Lower leg skin (tissue), 4 donors: Measurements from ENCODE around the gene GJB4. TPM values are rescaled to one million over a fixed set of nuclear protein-coding genes. Genes with fewer than 3 reads are reported as not detected.
A peak's percentile ranks its signal among the peaks of the same experiment; 100 is the strongest.

ENCODE experiments used
- DNase-seq, 2 donors: peaks; one replicate each; pipeline ENCODE4 v3.0.0-alpha.2; 2019; ENCODE audit warnings: low spot score in 2 of 2
- H3K4me3 ChIP-seq: fragments of 200-600 bp; sonication (generic); 2 replicates; pipeline ENCODE4 v1.5.1; 2017; ENCODE audit warnings: mild to moderate bottlenecking, low read depth; ENCODE audit not compliant: poor library complexity, severe bottlenecking
- CTCF ChIP-seq, 3 donors: fragments of 450-650 bp; IDR thresholded peaks; one replicate each; pipeline ENCODE4 v1.5.1; 2016; ENCODE audit warnings: antibody characterized with exemption in 3 of 3, mild to moderate bottlenecking in 3 of 3, moderate library complexity in 2 of 3
- POLR2A ChIP-seq, 2 donors: fragments of 450-650 bp; IDR thresholded peaks; one replicate each; pipeline ENCODE4 v1.6.1; 2016 to 2017; ENCODE audit warnings: antibody characterized with exemption in 2 of 2, mild to moderate bottlenecking in 1 of 2, moderate library complexity in 1 of 2
- WGBS, 2 donors: methylation state at CpG; one replicate each; pipeline ENCODE4 v1.1.5; 2018; 5-methylcytosine and 5-hydroxymethylcytosine counted together
- intact Hi-C: fragments of 100-400 bp; cut with DNase I; formaldehyde crosslinking; loops from one replicate; pipeline ENCODE4 v1.15.0; 2023; ENCODE audit warnings: low total_unique reads
- total RNA-seq, 4 donors: library from RNA; depleted of rRNA; stranded (reverse); fragments of >200 nt; gene quantifications; one replicate each; pipeline ENCODE4 v1.1.0, GENCODE V29; 2016

Gene GJB4
- total RNA-seq, 4 donors from 2014 or later = 44.2 to 146 (median 55.8) TPM

GRCh38 chr1:34786521-34787325 lies 27.2 kb downstream of the GJB4 start:
- peak; percentile 75 to 89 for DNase-seq
- no peak for TF ChIP-seq POLR2A (IDR thresholded peaks at IDR 0.05)
- TF ChIP-seq CTCF (IDR thresholded peaks at IDR 0.05) = peak in 1 of 3 donors; percentile 69
- no peak overlapping the region for H3K4me3 ChIP-seq
- intact Hi-C loops = loop anchor here (5.0 kb wide), 1 partner anchor 61 kb away; no protein-coding TSS in a partner anchor
- 48 to 49% methylated on average over 14 of the region's 14 CpGs for WGBS, 2 donors

GRCh38 chr1:34787461-34788420 lies 28.2 kb downstream of the GJB4 start:
- intact Hi-C loops = loop anchor here (5.0 kb wide), 1 partner anchor 60 kb away; no protein-coding TSS in a partner anchor
- no peak overlapping the region for H3K4me3 ChIP-seq
- DNase-seq = peak in 1 of 2 donors; percentile 75
- TF ChIP-seq POLR2A (IDR thresholded peaks at IDR 0.05) = no peak
- no peak for TF ChIP-seq CTCF (IDR thresholded peaks at IDR 0.05)
- WGBS, 2 donors = 58 to 60% methylated on average over 9 of the region's 9 CpGs

GRCh38 chr1:34790985-34791384 lies 31.4 kb downstream of the GJB4 start:
- intact Hi-C loops = no loop called here
- peak in 1 of 2 donors; percentile 80 for DNase-seq
- TF ChIP-seq POLR2A (IDR thresholded peaks at IDR 0.05) = no peak
- no peak for TF ChIP-seq CTCF (IDR thresholded peaks at IDR 0.05)
- WGBS, 2 donors = 64 to 69% methylated on average over 5 to 6 of the region's 6 CpGs
- H3K4me3 ChIP-seq = no peak overlapping the region

- intact Hi-C loops = no loop called here
- 37 to 50% methylated on average over 10 of the region's 10 CpGs for WGBS, 2 donors
- TF ChIP-seq CTCF (IDR thresholded peaks at IDR 0.05) = no peak
- TF ChIP-seq POLR2A (IDR thresholded peaks at IDR 0.05) = no peak
- no peak overlapping the region for H3K4me3 ChIP-seq
- DNase-seq = peak in 1 of 2 donors; percentile 68
Observed at GRCh38 chr1:34792424-34792823, 32.9 kb downstream of the GJB4 start.

- WGBS, 2 donors = 19 to 24% methylated on average over 9 to 17 of the region's 45 CpGs
- intact Hi-C loops = no loop called here
- DNase-seq = peak in 1 of 2 donors; percentile 62
- TF ChIP-seq POLR2A (IDR thresholded peaks at IDR 0.05) = no peak
- no peak for TF ChIP-seq CTCF (IDR thresholded peaks at IDR 0.05)
- H3K4me3 ChIP-seq = no peak within 1 kb of the TSS
Observed at GRCh38 chr1:34792868-34793727, 33.6 kb downstream of the GJB4 start, which contains the start of gene GJA4. GJA4 (plus strand) TSS chr1:34792999; CDS start chr1:34794214, 1,215 bp downstream.
